Measurements from ENCODE around the gene PRKAR2A.
"Not testable (repeated sequence)": the region's sequence is repeated elsewhere in the genome, so short reads cannot be mapped to it uniquely, and the experiment has no call there.

Gene PRKAR2A

DNA sequence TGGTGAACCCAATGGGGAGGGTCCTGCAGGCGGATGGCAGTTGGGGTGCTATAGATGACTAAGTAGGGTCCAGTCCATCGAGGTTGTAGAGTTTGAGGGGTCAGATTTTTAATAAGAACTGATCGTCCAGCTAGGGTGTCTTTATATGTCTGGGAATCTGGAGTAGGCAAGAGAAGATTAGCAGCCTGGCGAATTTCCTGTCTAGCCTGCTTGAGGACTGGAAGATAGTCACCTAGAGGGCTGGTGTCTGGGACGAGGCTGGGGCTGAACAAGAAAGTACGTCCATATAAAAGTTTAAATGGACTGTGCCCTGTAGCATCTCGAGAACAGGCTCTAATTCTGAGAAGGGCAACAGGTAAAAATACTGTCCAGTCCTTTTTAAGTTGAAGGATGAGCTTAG is 123.9 kb downstream of the PRKAR2A start:
- DNase-seq, result no peak

DNA sequence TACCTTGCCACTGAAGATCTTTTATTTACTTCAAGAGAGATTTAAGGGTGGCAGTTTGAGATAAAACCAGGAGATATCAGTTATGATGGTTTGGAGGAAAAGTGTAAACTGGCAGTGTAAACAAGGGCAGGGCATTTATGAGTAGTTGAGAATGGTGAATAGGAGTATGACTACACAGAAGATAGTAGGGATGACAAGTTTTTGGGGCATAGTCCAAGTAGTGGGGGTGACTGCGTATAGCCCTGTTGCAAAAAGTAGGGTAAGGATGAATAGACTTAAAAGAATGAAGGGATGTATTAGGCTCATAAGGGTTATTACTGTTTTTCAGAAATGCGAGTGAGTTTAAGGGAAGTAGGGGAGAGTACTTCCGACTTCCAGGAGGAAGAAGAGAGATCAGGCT is 124.4 kb downstream of the PRKAR2A start:
- DNase-seq, result not testable (repeated sequence)

DNA sequence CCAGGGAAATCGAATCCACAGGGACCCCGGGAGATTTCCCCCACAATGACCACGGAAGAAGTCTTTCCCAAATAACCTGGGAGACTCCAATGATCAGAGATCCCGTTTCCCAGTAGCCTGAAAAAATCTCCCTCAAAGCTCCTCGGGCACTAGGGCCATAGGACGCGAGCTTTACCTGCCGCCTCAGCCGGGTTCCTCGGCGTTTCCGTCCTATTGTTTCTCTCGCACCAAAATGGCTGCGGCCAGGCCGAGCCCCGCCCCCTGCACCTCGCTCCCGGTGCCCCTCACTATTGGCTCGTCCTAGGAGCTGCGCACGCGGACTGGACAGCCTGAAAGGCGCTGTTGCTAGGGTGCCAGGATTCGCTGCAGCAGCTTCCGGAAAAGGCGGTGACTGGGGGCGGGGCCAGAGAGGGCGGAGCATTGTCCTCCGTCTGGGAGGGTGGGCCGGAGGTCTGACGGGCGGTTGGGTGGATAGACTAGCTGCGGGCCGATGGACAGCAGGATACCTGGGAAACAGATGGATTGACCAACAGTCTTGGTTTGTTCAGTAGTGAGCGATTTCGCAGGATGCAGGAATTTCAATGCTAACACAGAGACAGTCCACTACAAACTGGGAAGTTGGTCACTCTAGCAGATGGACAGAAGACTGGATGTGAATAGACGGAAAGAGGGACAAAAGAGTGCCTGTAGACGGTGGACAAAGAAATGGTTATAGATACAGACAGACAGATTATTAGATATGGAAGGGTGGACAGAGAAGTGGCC is 130.5 kb downstream of the PRKAR2A start, which contains the start of gene IP6K2:
Gene IP6K2 (minus strand): TSS at position 240 of the 765 bp plus-strand sequence. CDS start 21,930 bp downstream, outside the sequence.
- peak; percentile 99 for DNase-seq

DNA sequence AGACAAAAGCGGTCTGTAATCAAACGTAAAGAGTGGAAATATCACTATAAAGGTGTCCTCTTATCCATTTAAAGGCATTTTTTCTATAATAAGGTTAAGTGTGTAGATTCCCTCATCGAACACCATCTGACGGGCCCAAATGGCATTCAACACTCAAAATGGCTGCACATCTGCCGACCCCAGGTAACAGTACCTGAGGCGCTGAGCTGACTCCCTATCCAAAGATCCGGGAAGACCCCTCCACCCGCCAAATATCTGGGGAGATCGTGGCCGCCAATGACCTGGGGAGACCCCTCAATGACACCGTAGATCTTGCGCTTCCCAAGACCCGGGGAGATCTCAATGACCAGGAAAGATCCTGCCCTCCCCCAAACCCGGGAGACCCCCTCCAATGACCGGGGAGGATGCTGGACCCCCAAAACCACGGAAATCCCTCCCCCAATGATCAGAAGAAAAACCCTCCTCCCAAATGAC is 131.1 kb downstream of the PRKAR2A start:
- DNase-seq, result peak; percentile 23

DNA sequence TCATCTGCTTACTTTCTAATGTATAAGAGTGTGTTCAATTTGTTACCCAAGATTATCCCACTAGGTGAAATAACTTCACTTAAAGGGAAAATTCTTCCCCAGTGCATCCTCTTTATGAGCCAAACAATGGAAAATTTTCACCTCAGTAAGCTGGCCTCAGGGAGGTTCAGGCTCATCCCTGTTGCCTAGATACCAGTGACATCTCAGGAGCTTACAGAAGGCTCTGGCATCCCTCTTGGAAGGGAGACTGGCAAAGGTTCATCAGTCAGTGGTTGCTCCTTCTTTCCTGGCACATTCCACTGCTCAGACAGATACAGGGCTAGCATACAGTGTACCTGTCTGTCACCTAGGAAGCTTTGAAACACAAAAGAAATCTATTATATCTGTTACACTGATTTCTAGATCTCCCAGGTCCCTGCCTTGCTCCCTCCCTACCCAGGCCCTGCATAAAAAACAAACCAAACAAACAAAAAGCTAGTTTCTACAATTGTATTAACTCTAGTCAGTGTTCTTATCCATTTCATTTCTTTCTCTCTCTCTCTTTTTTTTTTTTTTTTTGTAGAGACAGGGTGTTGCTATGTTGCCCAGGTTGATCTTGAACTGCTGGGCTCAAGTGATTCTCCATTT is 132.4 kb downstream of the PRKAR2A start:
- no peak for DNase-seq

DNA sequence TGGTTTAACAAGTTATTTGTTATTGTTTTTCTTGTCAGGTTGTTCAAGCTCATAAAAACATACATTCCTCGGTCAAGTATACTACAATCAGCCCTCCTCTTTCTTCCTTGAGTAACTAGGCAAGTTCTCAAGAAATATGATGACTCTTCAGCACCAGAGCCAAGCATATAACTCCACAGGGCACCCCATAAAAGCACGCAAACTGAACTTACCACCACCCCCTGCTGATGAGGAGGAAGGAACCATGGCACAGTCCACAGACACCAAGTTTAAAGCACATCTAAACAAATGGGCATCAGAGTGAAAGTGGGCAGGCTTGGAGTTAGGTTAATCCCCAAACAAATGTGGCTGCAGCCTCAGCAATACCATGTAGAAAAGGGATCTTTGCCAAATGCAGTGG is 135.9 kb downstream of the PRKAR2A start:
- DNase-seq, result no peak

DNA sequence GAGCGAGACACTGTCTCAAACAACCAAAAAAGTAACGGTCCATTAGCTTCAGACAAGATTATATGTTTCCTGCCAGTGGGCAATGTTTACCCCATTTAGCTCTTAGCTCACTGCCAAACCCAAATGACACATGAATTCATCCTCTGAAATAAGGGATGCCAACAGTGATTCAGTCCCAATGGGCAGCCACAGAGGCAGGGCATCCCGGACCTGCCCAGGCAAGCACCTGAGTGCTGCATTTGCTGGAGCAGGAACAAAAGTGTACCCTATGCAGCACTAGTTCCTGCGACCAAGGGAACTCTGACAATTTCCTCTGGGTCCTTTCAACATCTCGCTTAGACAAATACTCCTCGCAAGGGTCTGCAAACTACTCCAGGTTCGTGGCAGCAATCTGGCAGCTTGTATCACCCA is 138.6 kb downstream of the PRKAR2A start:
- no peak for DNase-seq

DNA sequence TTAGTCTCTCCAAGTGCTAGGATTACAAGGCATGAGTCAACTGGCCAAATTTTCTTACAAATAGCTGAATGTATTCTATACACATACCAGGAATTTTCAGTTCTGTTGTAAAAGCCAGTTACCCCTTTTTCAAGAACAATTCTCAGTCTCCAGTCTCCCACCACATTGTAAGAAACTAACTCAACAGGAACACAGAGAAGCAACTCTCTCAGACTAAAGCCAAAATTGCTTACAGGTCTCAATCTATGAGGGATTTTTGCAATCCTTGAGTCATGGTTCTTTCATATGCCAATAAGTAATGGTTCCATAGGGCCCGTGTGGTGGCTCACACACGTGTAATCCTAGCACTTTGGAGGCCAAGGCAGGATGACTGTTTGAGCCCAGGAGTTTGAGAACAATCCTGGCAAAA is 139.2 kb downstream of the PRKAR2A start:
- DNase-seq, result no peak

DNA sequence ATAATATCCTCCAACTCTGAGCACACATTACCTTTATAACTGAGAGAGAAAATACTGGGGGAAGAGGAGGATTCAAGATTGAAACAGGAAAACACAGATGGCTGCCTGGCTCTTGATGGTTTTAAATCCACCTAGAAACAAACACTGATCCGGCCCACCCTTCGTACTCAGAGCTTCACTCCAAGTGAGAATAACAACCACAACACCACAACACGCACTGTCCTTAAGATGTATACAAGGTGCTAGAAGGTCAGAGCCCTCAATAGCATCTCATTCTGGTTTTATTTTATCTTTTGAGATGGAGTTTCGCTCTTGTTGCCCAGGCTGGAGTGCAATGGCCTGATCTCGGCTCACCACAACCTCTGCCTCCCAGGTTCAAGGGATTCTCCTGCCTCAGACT is 140.5 kb downstream of the PRKAR2A start:
- DNase-seq, result no peak

DNA sequence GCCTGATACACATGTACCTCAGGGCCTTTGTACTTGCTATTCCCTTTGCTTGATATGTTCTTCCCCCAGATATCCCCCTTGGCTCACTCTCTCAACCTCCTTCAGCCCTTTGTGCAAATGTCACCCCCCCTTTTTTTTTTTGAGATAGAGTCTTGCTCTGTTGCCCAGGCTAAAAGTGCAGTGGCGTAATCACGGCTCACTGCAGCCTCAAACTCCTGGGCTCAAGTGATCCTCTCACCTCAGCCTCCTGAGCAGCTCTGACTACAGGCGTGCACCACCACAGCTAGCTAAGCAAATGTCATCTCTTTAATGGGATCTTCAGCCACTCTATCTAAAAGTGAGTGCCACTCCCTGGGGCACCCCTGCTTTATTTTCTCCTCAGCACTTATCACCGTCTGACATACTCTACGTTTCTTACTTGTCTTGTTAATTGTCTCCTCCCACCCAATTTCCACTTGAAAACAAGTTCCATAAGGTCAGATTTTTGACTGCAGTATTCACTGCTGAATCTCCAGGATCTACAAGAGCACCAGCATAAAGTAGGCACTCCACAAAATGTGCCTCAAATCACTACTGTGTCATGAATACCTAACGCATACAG is 145.3 kb downstream of the PRKAR2A start:
- no peak for DNase-seq

DNA sequence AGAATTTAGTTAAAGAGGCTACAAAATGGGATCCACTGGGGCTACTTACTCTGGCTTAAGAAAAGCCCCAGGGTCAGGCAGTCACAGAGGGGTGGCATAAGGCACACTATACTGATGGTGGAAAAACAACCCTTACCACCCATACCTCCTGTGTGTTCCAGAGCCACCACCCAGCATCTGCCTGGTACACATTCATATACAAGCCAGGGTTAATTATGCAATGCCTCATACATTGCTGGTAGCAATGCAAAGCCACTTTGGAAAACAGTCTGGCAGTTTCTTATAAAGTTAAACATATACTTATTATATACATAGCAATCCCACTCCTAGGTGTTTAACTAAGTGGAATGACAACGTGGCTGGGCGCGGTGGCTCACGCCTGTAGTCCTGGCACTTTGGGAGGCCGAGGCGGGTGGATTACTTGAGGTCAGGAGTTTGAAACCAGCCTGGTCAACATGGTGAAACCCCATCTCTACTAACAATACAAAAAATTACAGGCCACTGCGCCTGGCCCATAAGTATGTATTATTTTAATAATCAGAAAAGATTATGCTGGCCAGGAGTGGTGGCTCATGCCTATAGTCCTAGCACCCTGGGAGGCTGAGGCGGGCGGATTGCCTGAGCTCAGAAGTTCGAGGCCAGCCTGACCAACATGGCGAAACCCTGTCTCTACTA is 146.8 kb downstream of the PRKAR2A start:
- no peak for DNase-seq

DNA sequence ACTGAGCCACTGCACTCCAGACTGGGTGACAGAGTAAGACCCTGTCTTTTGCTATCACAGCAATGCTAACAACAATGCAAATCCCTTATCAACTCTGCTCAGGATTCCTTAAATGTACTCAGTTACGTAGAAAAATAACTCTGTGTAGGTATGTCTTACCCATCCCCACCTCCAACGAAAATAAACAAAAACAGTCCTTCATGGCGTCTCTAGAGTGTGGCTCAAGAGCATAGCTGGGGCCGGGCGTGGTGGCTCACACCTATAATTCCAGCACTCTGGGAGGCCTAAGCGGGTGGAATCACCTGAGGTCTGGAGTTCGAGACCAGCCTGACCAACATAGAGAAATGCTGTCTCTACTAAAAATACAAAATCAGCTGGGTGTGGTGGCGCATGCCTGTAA is 148.8 kb downstream of the PRKAR2A start:
- DNase-seq, result no peak

DNA sequence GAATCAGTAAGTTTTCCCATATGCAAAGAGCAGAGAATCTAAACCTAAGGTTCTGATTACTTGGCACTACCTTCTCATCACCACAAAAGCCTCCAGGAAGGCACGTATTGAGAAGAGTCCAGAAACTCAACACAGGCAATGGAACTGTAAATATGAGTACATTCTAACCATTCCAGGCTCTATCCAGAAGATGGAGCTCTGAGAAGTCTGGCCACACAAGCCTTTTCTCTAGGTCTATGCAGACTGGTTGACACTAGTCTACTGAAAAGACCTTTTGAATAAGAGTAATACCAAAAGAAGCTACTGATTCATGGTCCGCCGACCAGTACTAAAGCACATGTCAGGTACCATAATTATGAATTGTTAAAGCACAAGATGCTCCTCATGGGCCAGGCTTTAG is 149.7 kb downstream of the PRKAR2A start:
- no peak for DNase-seq

DNA sequence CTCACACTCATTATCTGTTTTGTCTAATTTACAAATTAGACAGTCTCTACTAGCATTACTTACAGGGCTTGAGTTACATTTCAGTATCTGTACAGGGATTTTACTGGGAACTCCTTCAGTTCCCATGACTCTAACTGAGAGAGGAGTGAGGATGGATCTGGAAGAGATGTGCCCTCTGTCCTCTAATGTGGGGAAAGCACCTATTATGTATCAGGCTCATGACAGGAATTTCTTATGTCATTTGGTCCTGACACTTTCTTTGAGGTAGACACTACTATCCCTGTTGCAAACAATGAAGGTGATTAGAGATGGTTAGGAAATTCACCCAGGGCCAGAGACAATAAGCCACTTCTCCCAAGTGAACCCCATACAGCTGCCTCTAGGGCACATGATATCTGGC is 151.1 kb downstream of the PRKAR2A start:
- DNase-seq, result no peak
